ENCODE data around the gene GLYAT.
"Not testable (repeated sequence)": the region's sequence is repeated elsewhere in the genome, so short reads cannot be mapped to it uniquely, and the experiment has no call there.

Gene GLYAT

GRCh38 chr11:58744988-58745704, 13.4 kb upstream of the GLYAT start:
- DNase-seq (ENCODE audit: low read depth in 2 of 2, low spot score in 1 of 2): no peak

- DNase-seq (ENCODE audit: low read depth in 2 of 2, low spot score in 1 of 2): no peak
Observed at GRCh38 chr11:58742981-58743880, 11.5 kb upstream of the GLYAT start.

GRCh38 chr11:58742140-58742539, 10.4 kb upstream of the GLYAT start:
- no peak for DNase-seq (ENCODE audit: low read depth in 2 of 2, low spot score in 1 of 2)

- DNase-seq (ENCODE audit: low read depth in 2 of 2, low spot score in 1 of 2): no peak
Observed at GRCh38 chr11:58741127-58741526, 9.4 kb upstream of the GLYAT start.

- no peak for DNase-seq (ENCODE audit: low read depth in 2 of 2, low spot score in 1 of 2)
Observed at GRCh38 chr11:58740447-58740846, 8.7 kb upstream of the GLYAT start.

GRCh38 chr11:58739725-58740430, 8.1 kb upstream of the GLYAT start:
- no peak for DNase-seq (ENCODE audit: low read depth in 2 of 2, low spot score in 1 of 2)

GRCh38 chr11:58734681-58735490, 3.1 kb upstream of the GLYAT start:
- DNase-seq (ENCODE audit: low read depth in 2 of 2, low spot score in 1 of 2): no peak

GRCh38 chr11:58730507-58731089, 1.1 kb downstream of the GLYAT start:
- no peak for DNase-seq (ENCODE audit: low read depth in 2 of 2, low spot score in 1 of 2)

GRCh38 chr11:58727415-58727797, 4.3 kb downstream of the GLYAT start:
- DNase-seq (ENCODE audit: low read depth in 2 of 2, low spot score in 1 of 2): no peak

- no peak for DNase-seq (ENCODE audit: low read depth in 2 of 2, low spot score in 1 of 2)
Observed at GRCh38 chr11:58726737-58727414, 4.9 kb downstream of the GLYAT start.

GRCh38 chr11:58719406-58720117, 12.2 kb downstream of the GLYAT start:
- DNase-seq (ENCODE audit: low read depth in 2 of 2, low spot score in 1 of 2): no peak

- DNase-seq (ENCODE audit: low read depth in 2 of 2, low spot score in 1 of 2): no peak
Observed at GRCh38 chr11:58712531-58712930, 19.2 kb downstream of the GLYAT start.

GRCh38 chr11:58711832-58712231, 19.9 kb downstream of the GLYAT start:
- DNase-seq (ENCODE audit: low read depth in 2 of 2, low spot score in 1 of 2): no peak

- DNase-seq (ENCODE audit: low read depth in 2 of 2, low spot score in 1 of 2): no peak
Observed at GRCh38 chr11:58707767-58708166, 24.0 kb downstream of the GLYAT start.

- not testable (repeated sequence) for DNase-seq (ENCODE audit: low read depth in 2 of 2, low spot score in 1 of 2)
Observed at GRCh38 chr11:58696825-58697224, 34.9 kb downstream of the GLYAT start.

- no peak for DNase-seq (ENCODE audit: low read depth in 2 of 2, low spot score in 1 of 2)
Observed at GRCh38 chr11:58693026-58693425, 38.7 kb downstream of the GLYAT start.

GRCh38 chr11:58691675-58692074, 40.1 kb downstream of the GLYAT start:
- DNase-seq (ENCODE audit: low read depth in 2 of 2, low spot score in 1 of 2): no peak

GRCh38 chr11:58688789-58689503, 42.8 kb downstream of the GLYAT start:
- DNase-seq (ENCODE audit: low read depth in 2 of 2, low spot score in 1 of 2): no peak
